Midbrain (tissue), 1 donor: ENCODE results near the gene NHP2.

Source experiments
- DNase-seq: peaks from one replicate; lab custom pipeline; 2025; lab: John Stamatoyannopoulos, UW

The NHP2 gene

GRCh38 chr5:178114325-178115135, 39.2 kb downstream of the NHP2 start:
- DNase-seq, result no peak

- no peak for DNase-seq
These were observed 39.8 kb downstream of the NHP2 start for GRCh38 chr5:178113841-178114324.

GRCh38 chr5:178113141-178113787, 40.4 kb downstream of the NHP2 start, which contains the start of gene N4BP3:
N4BP3 (plus strand) TSS chr5:178113532; CDS start chr5:178119584, 6,052 bp downstream.
- DNase-seq, result no peak

GRCh38 chr5:178112545-178112944, 41.1 kb downstream of the NHP2 start:
- DNase-seq, result no peak

- no peak for DNase-seq
These were observed 41.8 kb downstream of the NHP2 start for GRCh38 chr5:178111925-178112324.

DNA sequence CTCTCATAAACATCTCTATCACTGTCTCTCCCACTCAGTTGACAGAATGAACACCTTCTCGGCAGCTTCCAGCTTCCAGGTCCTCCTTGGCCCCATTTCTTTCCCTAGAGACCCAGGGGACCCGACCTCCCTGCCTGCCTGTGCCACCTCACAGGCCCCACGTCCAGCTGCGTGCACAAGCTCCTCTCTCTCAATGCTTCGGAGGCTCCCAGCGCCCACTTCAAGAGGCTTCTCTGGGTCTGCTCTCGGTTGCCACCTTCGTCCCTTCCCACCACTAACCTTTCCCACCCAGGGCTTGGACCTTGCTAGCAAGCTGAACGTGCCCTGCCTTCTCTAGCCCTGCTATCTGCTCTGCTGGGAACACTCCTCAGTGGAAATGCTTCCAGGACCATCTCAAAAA, 43.2 kb downstream of the NHP2 start:
- no peak for DNase-seq

GRCh38 chr5:178108966-178109365, 44.7 kb downstream of the NHP2 start:
- DNase-seq, result no peak

DNA sequence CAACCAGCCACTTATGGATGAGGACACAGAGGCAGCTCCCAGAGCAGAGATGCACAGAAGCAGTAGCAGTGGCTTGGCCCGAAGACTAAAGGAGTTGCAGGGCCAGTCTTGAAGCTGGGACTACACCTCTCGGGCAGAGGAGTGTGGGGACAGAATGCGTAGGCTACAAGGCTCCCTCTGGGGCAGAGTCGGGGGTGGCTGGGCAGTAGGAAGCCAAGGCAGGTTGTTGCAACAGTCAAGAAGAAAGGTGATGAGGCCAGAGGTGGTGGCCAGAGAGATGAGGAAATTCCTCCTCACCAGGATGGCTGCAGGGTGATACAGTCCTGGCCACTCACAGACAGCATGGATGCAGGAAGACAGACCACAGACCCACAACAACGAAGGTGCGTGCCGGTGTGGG, 45.2 kb downstream of the NHP2 start:
- no peak for DNase-seq

DNA sequence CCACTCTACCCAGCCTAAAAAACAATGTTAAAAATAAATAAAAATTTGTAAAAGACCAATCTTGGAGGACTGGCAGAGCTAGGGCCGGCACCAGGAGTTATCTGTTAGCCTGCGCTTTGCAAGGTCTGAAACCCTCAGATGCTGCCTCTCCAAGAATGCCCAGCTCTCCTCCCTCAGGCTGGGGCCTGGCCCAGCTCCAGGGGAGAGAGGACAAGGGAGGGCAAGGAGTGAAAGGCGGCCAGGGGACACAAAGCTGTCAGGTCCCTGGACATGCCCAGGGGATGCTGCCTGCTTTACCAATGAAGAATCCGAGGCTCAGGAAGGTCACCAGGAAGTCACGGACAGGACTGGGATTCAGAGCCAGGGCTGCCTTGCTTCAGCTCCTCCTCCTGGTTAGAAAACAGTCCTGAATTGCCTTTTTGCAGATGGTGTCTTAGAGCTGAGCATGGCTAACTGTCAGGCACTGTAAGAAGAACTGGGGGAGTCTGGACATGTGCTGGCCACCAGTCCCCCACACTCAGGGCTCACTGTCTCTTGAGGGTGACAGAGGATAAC, 45.9 kb downstream of the NHP2 start:
- DNase-seq, result no peak

GRCh38 chr5:178106556-178107239, 47.0 kb downstream of the NHP2 start:
- DNase-seq, result no peak

GRCh38 chr5:178106086-178106485, 47.6 kb downstream of the NHP2 start:
- no peak for DNase-seq

DNA sequence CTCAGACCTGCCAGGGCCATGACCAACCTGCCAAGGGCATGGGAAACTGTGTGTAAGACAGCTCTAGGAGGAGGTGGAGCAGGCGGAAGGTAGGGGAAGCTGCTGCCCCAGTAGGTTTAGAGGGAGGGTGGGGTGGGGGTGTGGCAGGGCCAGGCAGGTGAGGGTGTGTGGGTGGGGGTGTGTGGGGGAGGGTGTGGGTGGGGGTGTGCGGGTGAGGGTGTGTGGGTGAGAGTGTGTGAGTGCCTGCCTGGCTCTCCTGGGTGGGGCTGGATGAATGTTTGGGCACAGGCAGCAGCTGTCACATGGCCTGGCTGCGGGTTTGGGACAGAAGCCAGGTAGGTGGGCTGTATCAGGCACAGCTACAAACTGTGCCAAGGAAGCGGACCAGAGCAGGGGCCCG, 49.2 kb downstream of the NHP2 start:
- no peak for DNase-seq

GRCh38 chr5:178103612-178104011, 50.1 kb downstream of the NHP2 start:
- DNase-seq, result no peak
